Spleen (tissue), 7 donors: ENCODE measurements around the gene BSND.

Experiments used
- POLR2A ChIP-seq, 3 donors: fragments of 450-650 bp; IDR thresholded peaks; one replicate each; pipeline ENCODE4 v1.5.1; 2017; ENCODE audit warnings: antibody characterized with exemption in 3 of 3, mild to moderate bottlenecking in 1 of 3
- TF ChIP-seq, protein P1 (sequence below), 11 experiments: fragments of 200-600 bp in 7 of 11; fragments of 450-650 bp in 4 of 11; sonication (generic) in 4 of 11; IDR thresholded peaks in 8 of 11; conservative IDR thresholded peaks in 3 of 11; 1 replicate in 7 of 11; 2 replicates in 4 of 11; pipeline versions ENCODE4 v1.4.0 to v1.8.0; 2016 to 2021; ENCODE audit warnings: antibody characterized with exemption in 11 of 11, inconsistent platforms in 4 of 11, mild to moderate bottlenecking in 1 of 11
- donor health status: DM: no; HTN: no; CAD: no; lungs with moderate emphysema.
- donor health status: DM: no; HTN: no; CAD: no.
- donor health status: DM: no; HTN: no; CAD: no.

- TF ChIP-seq POLR2A (IDR thresholded peaks at IDR 0.05), result no peak
- TF ChIP-seq, protein P1, sequence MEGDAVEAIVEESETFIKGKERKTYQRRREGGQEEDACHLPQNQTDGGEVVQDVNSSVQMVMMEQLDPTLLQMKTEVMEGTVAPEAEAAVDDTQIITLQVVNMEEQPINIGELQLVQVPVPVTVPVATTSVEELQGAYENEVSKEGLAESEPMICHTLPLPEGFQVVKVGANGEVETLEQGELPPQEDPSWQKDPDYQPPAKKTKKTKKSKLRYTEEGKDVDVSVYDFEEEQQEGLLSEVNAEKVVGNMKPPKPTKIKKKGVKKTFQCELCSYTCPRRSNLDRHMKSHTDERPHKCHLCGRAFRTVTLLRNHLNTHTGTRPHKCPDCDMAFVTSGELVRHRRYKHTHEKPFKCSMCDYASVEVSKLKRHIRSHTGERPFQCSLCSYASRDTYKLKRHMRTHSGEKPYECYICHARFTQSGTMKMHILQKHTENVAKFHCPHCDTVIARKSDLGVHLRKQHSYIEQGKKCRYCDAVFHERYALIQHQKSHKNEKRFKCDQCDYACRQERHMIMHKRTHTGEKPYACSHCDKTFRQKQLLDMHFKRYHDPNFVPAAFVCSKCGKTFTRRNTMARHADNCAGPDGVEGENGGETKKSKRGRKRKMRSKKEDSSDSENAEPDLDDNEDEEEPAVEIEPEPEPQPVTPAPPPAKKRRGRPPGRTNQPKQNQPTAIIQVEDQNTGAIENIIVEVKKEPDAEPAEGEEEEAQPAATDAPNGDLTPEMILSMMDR (IDR thresholded peaks at IDR 0.05 in 8 of 11, conservative IDR thresholded peaks at IDR 0.05 in 3 of 11), result no peak
Observed at GRCh38 chr1:55059302-55060132, 60.8 kb downstream of the BSND start.
